Fibroblast of lung (primary cell): ENCODE measurements around the gene GIMD1.

Experiments
- CTCF ChIP-seq, 2 donors: IDR thresholded peaks in 1 of 2; conservative IDR thresholded peaks in 1 of 2; 1 replicate in 1 of 2; 2 replicates in 1 of 2; pipeline ENCODE4 v1.5.1; 2011 to 2012; ENCODE audit warnings: low read length in 2 of 2, control low read depth in 1 of 2, inconsistent platforms in 1 of 2, low read depth in 1 of 2, mild to moderate bottlenecking in 1 of 2
- EZH2 ChIP-seq: IDR thresholded peaks from 2 replicates; pipeline ENCODE4 v1.5.1; 2012; ENCODE audit warnings: low read length, control low read depth, mild to moderate bottlenecking; ENCODE audit errors: missing control alignments

GRCh38 chr4:106347167-106347566, 21.4 kb downstream of the GIMD1 start:
- no peak for TF ChIP-seq CTCF (conservative IDR thresholded peaks at IDR 0.05 in 1 of 2, IDR thresholded peaks at IDR 0.05 in 1 of 2; ENCODE audit: low read depth in 1 of 2, low read length in 2 of 2)
- TF ChIP-seq EZH2, result no peak
